ENCODE measurements around the gene CYTH1. TPM values are rescaled to one million over a fixed set of nuclear protein-coding genes. Genes with fewer than 3 reads are reported as not detected.
"Not testable (repeated sequence)": the region's sequence is repeated elsewhere in the genome, so short reads cannot be mapped to it uniquely, and the experiment has no call there.

The CYTH1 gene
- total RNA-seq, 2 experiments from 2014 or later = 88.9 to 89.6 TPM

DNA sequence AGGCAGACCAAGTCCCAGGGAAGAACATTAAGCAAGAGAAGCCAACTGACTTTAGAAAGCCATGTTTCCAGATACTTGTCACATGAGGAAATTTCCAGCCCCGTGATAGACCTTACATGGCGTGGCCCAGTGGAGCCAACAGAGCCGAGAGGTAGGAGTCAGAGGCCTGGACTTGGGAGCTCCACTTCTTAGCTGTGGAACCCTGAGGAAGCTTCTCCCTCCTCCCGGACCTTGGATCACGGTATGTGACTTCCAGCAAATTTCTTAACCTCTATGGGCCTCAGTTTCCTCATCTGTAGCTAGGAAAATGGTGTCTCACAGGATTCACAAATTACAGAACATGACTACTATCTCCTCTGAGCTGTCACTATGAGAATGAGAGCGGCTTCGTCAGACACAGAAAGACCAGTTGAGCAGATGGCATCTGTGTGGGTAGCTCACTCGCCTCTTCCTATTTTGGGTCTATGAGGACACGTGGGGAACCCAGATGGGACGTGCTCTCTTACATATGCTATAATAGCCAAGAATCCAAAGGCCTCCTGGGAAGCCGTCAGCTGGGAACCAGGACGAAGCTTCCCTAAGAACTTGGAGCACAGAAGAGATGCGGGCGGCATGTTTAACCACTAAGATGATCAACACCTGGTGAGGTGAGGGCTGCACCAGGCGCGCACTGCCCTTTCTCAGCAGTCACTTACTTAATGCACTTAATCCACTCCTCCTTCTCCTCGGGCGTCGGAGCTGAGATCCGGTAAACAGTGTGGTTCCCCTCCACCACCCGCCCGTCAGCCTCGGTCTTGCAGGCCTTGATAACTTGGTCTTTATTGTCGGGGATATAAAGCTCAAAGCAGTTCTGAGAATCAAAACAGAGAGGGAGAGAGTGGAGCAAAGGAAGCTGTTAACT, 102.3 kb downstream of the CYTH1 start:
- peaks cover 8% of the 10 kb centered on the region for H3K4me1 Mint-ChIP-seq
- H3K36me3 Mint-ChIP-seq = peaks cover 11% of the 10 kb centered on the region
- DNase-seq = no peak
- H3K27ac Mint-ChIP-seq = peak overlapping the region; percentile 42
- no peaks in the 10 kb centered on the region for H3K27me3 Mint-ChIP-seq
- H3K4me3 Mint-ChIP-seq = no peak overlapping the region
- no peaks in the 10 kb centered on the region for H3K9me3 Mint-ChIP-seq

DNA sequence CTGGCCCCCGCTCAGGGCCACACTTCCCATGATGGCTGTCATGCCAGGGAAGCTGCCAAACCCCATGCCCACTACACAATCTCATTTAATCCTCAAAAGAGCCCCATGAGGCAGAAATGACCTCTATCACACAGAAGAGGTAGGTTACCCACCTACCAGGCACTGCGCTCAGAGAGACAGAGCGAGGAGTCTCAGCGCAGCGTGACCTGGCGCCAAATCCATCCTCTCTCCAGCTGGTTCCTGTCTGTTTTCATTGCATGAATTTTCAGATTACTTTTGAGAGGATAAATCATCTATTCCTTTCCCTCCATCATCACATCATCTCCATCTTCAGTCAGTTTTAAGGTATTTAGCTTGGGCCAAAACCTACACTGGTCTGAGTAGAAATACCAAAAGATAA, 103.4 kb downstream of the CYTH1 start:
- no peaks in the 10 kb centered on the region for H3K9me3 Mint-ChIP-seq

DNA sequence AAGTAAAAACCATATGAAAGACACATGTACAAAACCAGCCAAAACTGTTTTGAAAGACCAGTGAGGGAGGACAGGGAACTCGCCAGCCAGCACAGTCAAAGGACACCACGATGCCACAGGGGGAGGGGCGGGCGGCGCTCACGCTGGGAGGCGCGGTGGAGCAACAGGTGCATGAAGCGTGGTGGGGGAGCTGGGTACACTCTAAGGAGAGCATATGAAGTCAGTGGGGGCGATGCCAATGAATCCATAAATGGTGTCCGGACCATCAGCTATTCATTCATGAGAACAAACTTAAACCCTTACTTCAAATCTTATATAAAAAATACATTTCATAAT, 103.9 kb downstream of the CYTH1 start:
- H3K27me3 Mint-ChIP-seq = no peaks in the 10 kb centered on the region
- H3K27ac Mint-ChIP-seq = peak overlapping the region; percentile 42
- H3K4me3 Mint-ChIP-seq = no peak overlapping the region
- peaks cover 8% of the 10 kb centered on the region for H3K4me1 Mint-ChIP-seq
- no peak for DNase-seq
- H3K9me3 Mint-ChIP-seq = no peaks in the 10 kb centered on the region
- peaks cover 10% of the 10 kb centered on the region for H3K36me3 Mint-ChIP-seq

More for the DNA sequence above, 103.4 kb downstream of the CYTH1 start:
- Mint-ChIP-seq H3K27ac (peak overlapping the region; percentile 49), H3K27me3 (no peaks in the 10 kb centered on the region), H3K36me3 (peaks cover 11% of the 10 kb centered on the region), H3K4me1 (peaks cover 8% of the 10 kb centered on the region), H3K4me3 (no peak overlapping the region)
- DNase-seq = no peak

DNA sequence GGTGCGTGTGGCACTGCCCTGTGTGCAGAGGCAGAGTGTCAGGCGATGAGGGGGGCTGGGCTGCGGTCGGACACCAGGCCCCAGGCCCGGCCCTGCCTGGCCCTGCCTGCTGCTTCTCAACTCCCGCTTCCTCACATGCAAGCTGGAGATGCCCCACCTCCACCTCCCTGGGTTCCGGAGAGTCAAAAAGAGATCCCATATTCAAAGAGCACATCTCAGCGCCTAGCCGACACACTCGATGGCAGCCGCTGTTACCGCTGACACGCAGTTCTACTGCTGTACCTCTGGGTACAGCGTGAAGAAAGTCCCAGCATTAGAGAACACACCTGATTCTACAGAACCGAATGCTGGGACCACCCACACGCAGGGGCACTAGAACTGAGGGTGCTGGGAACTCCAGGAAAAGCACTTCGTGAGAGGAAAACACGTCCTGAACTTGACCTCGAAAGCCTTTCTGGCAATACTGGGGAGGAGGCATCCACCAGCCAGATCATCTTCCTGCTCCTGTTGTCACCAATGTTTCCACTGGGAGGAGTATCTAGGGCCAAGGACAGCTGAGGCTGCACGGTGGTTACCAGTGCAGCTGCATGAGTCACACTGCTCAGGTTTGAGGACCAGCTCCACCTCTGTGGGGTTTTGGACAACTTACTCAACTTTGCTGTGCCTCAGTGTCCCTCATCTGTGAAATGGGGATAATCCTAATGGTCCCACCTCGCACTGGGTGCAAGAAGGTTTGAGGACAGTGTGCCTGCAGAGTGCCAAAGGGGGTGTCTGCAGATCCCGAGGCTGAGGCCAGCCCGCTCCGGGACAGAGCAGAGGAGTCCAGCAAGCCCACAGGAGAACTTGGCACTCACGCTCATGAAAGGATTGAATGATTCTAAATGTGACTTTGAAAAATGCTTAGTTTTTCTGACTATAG, 104.5 kb downstream of the CYTH1 start:
- H3K4me3 Mint-ChIP-seq = no peak overlapping the region
- H3K27me3 Mint-ChIP-seq = no peaks in the 10 kb centered on the region
- peaks cover 6% of the 10 kb centered on the region for H3K4me1 Mint-ChIP-seq
- no peaks in the 10 kb centered on the region for H3K9me3 Mint-ChIP-seq
- peaks cover 7% of the 10 kb centered on the region for H3K36me3 Mint-ChIP-seq
- peak overlapping the region; percentile 42 for H3K27ac Mint-ChIP-seq
- DNase-seq = no peak

DNA sequence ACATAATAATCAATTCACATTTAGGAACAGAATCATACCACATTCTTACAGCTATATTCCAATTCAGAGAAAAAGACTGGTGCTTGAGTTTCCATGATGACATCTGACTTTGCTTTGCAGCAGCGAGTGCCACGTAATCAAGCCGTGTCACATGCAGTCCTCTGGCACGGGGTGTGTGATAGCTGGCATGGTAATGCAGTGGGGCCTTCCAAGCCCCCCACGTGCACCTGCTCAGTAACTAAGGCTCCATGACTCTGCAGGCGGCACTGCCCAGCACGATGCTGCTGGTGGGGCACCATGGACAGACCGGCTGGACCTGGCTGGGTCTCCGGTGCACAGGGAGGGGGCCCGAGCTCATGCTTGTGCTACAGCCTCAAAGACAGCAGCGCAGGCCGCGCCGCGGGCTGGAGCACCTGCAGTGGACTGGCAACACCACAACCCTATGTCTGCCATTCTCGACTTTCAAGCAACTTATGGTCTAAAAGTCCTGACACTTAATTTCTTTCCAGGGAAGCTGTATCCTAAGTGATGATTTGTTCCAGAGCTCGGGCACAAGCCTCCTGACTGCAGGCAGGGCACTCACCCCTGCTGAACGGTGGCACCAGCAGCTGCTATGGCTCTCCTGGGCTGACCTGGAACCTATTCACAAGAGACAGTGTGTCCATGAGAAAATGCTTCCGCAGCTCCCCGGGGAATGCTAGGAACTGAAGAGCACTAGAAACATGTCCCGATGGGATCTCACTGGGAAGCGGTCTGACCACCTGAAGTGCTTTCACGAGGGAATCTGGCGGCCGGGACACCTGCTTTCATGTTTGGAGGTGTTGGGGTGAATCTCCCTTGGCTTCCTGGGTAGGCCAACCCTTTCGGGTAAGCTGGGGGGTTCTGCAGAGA, 105.4 kb downstream of the CYTH1 start:
- DNase-seq = no peak
- Mint-ChIP-seq H3K36me3 (peaks cover 7% of the 10 kb centered on the region), H3K27ac (no peak overlapping the region)

DNA sequence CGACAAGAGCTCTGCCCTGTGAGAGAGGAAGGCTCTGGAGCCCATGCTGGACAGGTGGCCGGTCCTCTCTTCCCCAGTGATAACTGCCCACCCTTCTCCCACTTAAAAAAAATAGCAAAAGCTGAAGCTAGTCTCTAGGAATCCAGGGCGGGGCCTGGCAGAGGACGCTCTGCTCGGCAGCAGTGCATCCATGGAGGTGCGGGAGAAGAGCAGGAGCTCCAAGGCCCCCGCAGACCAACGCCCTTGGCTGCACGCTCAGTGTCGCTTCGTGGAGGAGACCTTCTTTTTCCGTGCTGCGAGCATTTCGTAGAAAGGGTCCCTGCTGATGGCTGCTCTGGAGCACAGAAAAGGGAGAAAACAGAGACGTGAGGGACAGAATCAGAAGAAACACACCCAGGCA, 106.2 kb downstream of the CYTH1 start:
- Mint-ChIP-seq H3K4me3 (no peak overlapping the region), H3K27me3 (no peaks in the 10 kb centered on the region), H3K9me3 (no peaks in the 10 kb centered on the region), H3K4me1 (peaks cover 2% of the 10 kb centered on the region), H3K36me3 (peaks cover 6% of the 10 kb centered on the region), H3K27ac (no peak overlapping the region)
- DNase-seq = no peak

More for the DNA sequence above, 105.4 kb downstream of the CYTH1 start:
- H3K4me3 Mint-ChIP-seq = no peak overlapping the region
- no peaks in the 10 kb centered on the region for H3K27me3 Mint-ChIP-seq
- H3K4me1 Mint-ChIP-seq = peaks cover 2% of the 10 kb centered on the region
- H3K9me3 Mint-ChIP-seq = no peaks in the 10 kb centered on the region

DNA sequence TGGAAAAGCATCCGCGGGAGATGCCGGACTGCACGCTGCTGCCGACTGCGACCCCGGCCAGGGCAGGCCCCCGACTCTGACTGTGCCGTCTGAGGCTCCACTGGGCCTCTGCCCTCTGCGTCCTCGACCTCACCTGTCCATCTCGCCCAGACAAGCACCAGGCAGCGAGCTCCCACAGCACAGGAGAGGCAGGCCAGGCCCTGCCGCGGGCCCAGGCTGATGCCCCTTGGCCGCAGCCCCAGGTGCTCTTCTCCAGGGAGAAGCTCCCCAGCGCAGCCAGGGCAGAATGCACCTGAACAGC, 106.8 kb downstream of the CYTH1 start:
- no peaks in the 10 kb centered on the region for H3K27me3 Mint-ChIP-seq
- H3K4me1 Mint-ChIP-seq = peaks cover 2% of the 10 kb centered on the region
- no peak overlapping the region for H3K27ac Mint-ChIP-seq
- no peaks in the 10 kb centered on the region for H3K9me3 Mint-ChIP-seq
- no peak overlapping the region for H3K4me3 Mint-ChIP-seq
- DNase-seq = no peak
- H3K36me3 Mint-ChIP-seq = peaks cover 5% of the 10 kb centered on the region

DNA sequence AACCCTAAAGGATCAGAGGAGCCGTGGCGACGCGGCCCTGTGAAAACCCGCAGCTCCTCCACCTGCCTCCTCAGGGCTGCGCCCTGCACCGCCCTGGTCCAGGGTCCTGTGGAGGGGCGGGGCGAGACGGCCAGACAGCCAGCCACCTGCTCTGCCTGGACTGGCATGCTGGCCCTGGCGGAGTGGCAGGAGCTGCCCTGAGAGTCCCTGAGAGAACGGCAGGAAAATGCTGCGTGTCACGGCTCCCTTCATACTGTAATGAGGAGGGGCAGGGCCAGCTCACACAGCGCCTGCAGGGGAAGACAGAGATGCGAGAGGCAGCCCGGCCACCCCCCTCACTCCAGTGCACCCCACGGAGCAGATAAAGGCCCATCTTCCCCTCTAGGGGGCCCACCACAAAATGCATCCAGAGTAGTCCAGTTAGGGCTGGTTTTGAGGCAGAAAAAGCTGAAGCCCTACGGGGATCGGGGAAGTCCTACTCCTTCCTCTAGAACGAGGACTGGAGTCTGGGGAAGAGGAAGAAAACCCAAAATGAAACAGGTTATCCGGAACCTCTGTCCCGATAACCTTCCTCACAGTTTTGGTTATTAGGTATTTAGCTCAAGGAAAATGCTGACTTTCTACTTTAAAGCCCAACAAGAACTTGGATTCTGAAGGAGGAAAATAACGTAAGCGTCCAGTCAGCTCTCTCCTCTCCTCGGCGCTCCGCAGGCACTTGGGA, 107.3 kb downstream of the CYTH1 start:
- DNase-seq = no peak
- Mint-ChIP-seq H3K4me3 (no peak overlapping the region), H3K27me3 (no peaks in the 10 kb centered on the region), H3K36me3 (peaks cover 5% of the 10 kb centered on the region), H3K9me3 (no peaks in the 10 kb centered on the region), H3K27ac (no peak overlapping the region), H3K4me1 (peaks cover 1% of the 10 kb centered on the region)

DNA sequence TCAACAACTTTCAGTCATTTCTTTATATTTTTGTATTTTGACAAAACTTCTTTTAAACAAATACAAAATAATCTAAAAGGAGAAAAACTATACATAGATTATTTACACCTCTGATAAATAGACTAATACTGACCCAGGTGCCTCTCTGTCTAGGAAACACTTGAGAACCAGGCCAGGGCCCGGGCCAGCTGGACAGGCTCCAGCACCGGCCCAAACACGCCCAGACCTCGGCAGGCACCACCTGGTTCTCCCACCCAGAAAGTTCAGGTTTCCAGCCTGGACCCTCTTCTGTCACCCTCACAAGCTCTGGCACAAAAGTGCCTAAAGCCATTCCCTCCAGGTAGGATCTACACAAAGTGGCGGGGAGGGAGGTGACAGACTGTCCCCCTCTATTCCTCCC, 107.9 kb downstream of the CYTH1 start:
- H3K36me3 Mint-ChIP-seq = peaks cover 5% of the 10 kb centered on the region
- no peaks in the 10 kb centered on the region for H3K9me3 Mint-ChIP-seq
- H3K27me3 Mint-ChIP-seq = no peaks in the 10 kb centered on the region
- no peak overlapping the region for H3K4me3 Mint-ChIP-seq
- no peaks in the 10 kb centered on the region for H3K4me1 Mint-ChIP-seq
- H3K27ac Mint-ChIP-seq = no peak overlapping the region
- DNase-seq = no peak

DNA sequence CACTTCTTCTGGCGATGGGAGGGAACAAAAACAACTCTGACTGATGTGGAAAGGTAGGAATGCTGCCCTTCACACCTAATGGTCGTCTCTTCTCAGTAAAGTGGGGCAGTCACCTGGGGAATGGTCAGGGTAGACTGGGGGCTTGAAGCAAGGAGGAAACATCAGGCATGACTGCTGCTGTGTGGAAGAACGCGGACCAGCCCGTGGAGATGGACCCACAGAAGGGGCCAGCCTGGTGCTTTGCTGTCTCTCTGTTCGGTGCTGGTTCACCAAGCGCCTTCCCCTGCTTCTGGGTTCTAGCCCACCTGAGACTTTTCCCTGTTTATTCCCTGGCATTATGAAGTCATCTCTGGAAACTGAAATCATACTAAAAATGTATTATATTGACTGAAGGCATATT, 108.7 kb downstream of the CYTH1 start:
- peaks cover 5% of the 10 kb centered on the region for H3K36me3 Mint-ChIP-seq
- peak overlapping the region; percentile 22 for H3K27ac Mint-ChIP-seq
- H3K9me3 Mint-ChIP-seq = no peaks in the 10 kb centered on the region
- no peaks in the 10 kb centered on the region for H3K4me1 Mint-ChIP-seq
- no peak overlapping the region for H3K4me3 Mint-ChIP-seq
- DNase-seq = no peak
- no peaks in the 10 kb centered on the region for H3K27me3 Mint-ChIP-seq

DNA sequence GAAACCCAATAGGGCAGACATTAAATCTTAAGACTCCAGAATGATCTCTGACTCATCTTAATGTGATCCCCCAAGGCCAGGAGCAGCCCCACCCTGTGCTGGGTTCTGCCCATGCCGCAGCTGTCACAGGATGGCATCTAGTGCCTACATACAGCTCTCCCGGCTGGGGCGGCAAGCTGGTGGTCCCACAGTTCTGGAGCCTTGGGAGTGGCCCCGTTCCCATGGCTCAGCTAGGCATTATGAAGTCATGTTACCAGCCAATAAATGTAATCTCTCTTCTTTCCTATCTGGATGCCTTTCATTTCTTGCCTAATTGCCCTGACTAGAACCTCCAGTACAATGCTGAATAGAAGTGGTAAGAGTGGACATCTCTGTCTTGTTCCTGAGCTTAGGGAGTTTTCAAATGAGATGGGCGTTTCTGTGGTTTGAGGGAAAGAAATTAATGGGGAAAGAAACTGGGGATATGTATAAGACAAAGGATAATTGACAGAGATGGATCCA, 109.2 kb downstream of the CYTH1 start:
- H3K4me1 Mint-ChIP-seq = no peaks in the 10 kb centered on the region
- no peak overlapping the region for H3K4me3 Mint-ChIP-seq
- H3K27me3 Mint-ChIP-seq = no peaks in the 10 kb centered on the region
- H3K27ac Mint-ChIP-seq = no peak overlapping the region
- peaks cover 3% of the 10 kb centered on the region for H3K36me3 Mint-ChIP-seq
- no peaks in the 10 kb centered on the region for H3K9me3 Mint-ChIP-seq
- no peak for DNase-seq

DNA sequence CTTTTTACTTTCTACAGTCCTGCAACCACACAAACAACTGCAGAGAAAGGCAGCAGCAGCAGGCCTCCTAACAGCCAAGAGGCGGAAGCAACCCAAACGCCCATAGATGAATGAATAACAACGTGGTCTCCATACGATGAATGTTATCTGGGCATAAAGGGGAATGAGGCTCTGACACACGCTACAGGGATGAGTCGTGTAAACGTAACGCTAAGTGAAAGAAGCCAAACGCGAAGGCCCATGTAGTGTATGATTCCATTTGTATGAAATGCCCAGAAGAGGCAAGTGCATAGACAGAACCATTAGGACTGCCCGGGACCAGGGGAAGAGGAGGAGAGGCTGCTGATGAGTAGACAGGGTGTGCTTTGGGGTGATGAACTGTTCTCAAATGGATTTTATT, 110.1 kb downstream of the CYTH1 start:
- no peak for DNase-seq
- H3K27ac Mint-ChIP-seq = peak overlapping the region; percentile 62
- H3K36me3 Mint-ChIP-seq = peaks cover 1% of the 10 kb centered on the region
- H3K4me1 Mint-ChIP-seq = peaks cover 3% of the 10 kb centered on the region
- no peaks in the 10 kb centered on the region for H3K27me3 Mint-ChIP-seq
- no peak overlapping the region for H3K4me3 Mint-ChIP-seq
- no peaks in the 10 kb centered on the region for H3K9me3 Mint-ChIP-seq

DNA sequence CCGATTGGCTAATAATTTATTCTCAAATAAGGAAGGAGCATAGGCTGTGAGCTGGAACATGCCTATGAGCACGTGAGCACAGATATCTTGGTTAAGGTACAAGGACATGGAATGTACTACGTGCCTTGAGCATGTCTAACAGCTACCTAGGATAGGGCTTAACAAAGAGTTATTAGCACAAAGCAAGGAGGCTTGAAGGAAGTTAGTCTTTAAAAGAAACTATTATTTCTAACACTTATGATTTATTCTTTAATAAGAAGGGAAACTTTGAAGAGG, 110.4 kb downstream of the CYTH1 start:
- H3K36me3 Mint-ChIP-seq, H3K4me3 Mint-ChIP-seq, H3K9me3 Mint-ChIP-seq, H3K4me1 Mint-ChIP-seq, DNase-seq, H3K27me3 Mint-ChIP-seq: not testable (repeated sequence)
- H3K27ac Mint-ChIP-seq = peak overlapping the region; percentile 62
